ENCODE data around the gene CXCR2. TPM values are rescaled to one million over a fixed set of nuclear protein-coding genes. Genes with fewer than 3 reads are reported as not detected.
"Not testable (repeated sequence)": the region's sequence is repeated elsewhere in the genome, so short reads cannot be mapped to it uniquely, and the experiment has no call there.

CXCR2 gene
- total RNA-seq, 3 donors from 2014 or later = not detected

- Mint-ChIP-seq H3K36me3 (ENCODE audit: insufficient read depth) (no peaks in the 10 kb centered on the region), H3K4me3 (no peak overlapping the region), H3K9me3 (no peaks in the 10 kb centered on the region), H3K27me3 (ENCODE audit: low read depth) (peaks cover 4% of the 10 kb centered on the region), H3K4me1 (ENCODE audit: low read depth) (no peaks in the 10 kb centered on the region)
- DNase-seq = no peak
- no peak for ATAC-seq
Measured at GRCh38 chr2:218149848-218150440, 24.1 kb downstream of the CXCR2 start.

- ATAC-seq = no peak
- no peak overlapping the region for H3K4me3 Mint-ChIP-seq
- no peaks in the 10 kb centered on the region for H3K36me3 Mint-ChIP-seq (ENCODE audit: insufficient read depth)
- peaks cover 8% of the 10 kb centered on the region for H3K27me3 Mint-ChIP-seq (ENCODE audit: low read depth)
- no peak for DNase-seq
- H3K4me1 Mint-ChIP-seq (ENCODE audit: low read depth) = no peaks in the 10 kb centered on the region
- no peaks in the 10 kb centered on the region for H3K9me3 Mint-ChIP-seq
Measured at GRCh38 chr2:218152172-218152571, 26.3 kb downstream of the CXCR2 start.

- DNase-seq = no peak
- Mint-ChIP-seq H3K4me1 (ENCODE audit: low read depth) (no peaks in the 10 kb centered on the region), H3K27me3 (ENCODE audit: low read depth) (peaks cover 8% of the 10 kb centered on the region), H3K36me3 (ENCODE audit: insufficient read depth) (no peaks in the 10 kb centered on the region), H3K4me3 (no peak overlapping the region), H3K9me3 (no peaks in the 10 kb centered on the region)
- ATAC-seq = no peak
Measured at GRCh38 chr2:218152777-218153176, 26.9 kb downstream of the CXCR2 start.

- Mint-ChIP-seq H3K36me3 (ENCODE audit: insufficient read depth) (no peaks in the 10 kb centered on the region), H3K27me3 (ENCODE audit: low read depth) (peaks cover 7% of the 10 kb centered on the region), H3K4me3 (no peak overlapping the region), H3K4me1 (ENCODE audit: low read depth) (no peaks in the 10 kb centered on the region), H3K9me3 (no peaks in the 10 kb centered on the region)
- DNase-seq (no peak), ATAC-seq (no peak)
Measured at GRCh38 chr2:218155953-218156479, 30.2 kb downstream of the CXCR2 start.

- Mint-ChIP-seq H3K4me3 (no peak overlapping the region), H3K36me3 (ENCODE audit: insufficient read depth) (no peaks in the 10 kb centered on the region), H3K27me3 (ENCODE audit: low read depth) (peaks cover 3% of the 10 kb centered on the region), H3K9me3 (no peaks in the 10 kb centered on the region), H3K4me1 (ENCODE audit: low read depth) (peaks cover 7% of the 10 kb centered on the region)
- ATAC-seq (no peak), DNase-seq (no peak)
Measured at GRCh38 chr2:218161644-218162043, 35.8 kb downstream of the CXCR2 start.

GRCh38 chr2:218162814-218163213, 37.0 kb downstream of the CXCR2 start:
- no peak for ATAC-seq
- Mint-ChIP-seq H3K36me3 (ENCODE audit: insufficient read depth) (no peaks in the 10 kb centered on the region), H3K4me1 (ENCODE audit: low read depth) (peaks cover 18% of the 10 kb centered on the region), H3K9me3 (no peaks in the 10 kb centered on the region), H3K4me3 (no peak overlapping the region), H3K27me3 (ENCODE audit: low read depth) (peaks cover 3% of the 10 kb centered on the region)
- DNase-seq = no peak

- Mint-ChIP-seq H3K27me3 (ENCODE audit: low read depth) (no peaks in the 10 kb centered on the region), H3K4me1 (ENCODE audit: low read depth) (peaks cover 31% of the 10 kb centered on the region), H3K4me3 (peak within 1 kb of the TSS; percentile 34), H3K9me3 (no peaks in the 10 kb centered on the region), H3K36me3 (ENCODE audit: insufficient read depth) (no peaks in the 10 kb centered on the region)
- ATAC-seq (peak; percentile 81 to 89), DNase-seq (peak; percentile 12)
Measured at GRCh38 chr2:218166791-218167190, 41.0 kb downstream of the CXCR2 start, which contains the start of gene CXCR1. CXCR1 (minus strand) TSS chr2:218166962; CDS start chr2:218165211, 1,751 bp downstream.

- Mint-ChIP-seq H3K36me3 (ENCODE audit: insufficient read depth) (no peaks in the 10 kb centered on the region), H3K9me3 (no peaks in the 10 kb centered on the region), H3K27me3 (ENCODE audit: low read depth) (peaks cover 2% of the 10 kb centered on the region), H3K4me1 (ENCODE audit: low read depth) (peaks cover 31% of the 10 kb centered on the region), H3K4me3 (no peak overlapping the region)
- no peak for ATAC-seq
- no peak for DNase-seq
Measured at GRCh38 chr2:218168016-218168415, 42.2 kb downstream of the CXCR2 start.

GRCh38 chr2:218168635-218169462, 43.0 kb downstream of the CXCR2 start:
- peaks cover 31% of the 10 kb centered on the region for H3K4me1 Mint-ChIP-seq (ENCODE audit: low read depth)
- peaks cover 3% of the 10 kb centered on the region for H3K27me3 Mint-ChIP-seq (ENCODE audit: low read depth)
- no peaks in the 10 kb centered on the region for H3K9me3 Mint-ChIP-seq
- ATAC-seq (peak; percentile 72 to 76), DNase-seq (peak; percentile 70)
- no peak overlapping the region for H3K4me3 Mint-ChIP-seq
- H3K36me3 Mint-ChIP-seq (ENCODE audit: insufficient read depth) = no peaks in the 10 kb centered on the region

GRCh38 chr2:218169757-218170546, 44.1 kb downstream of the CXCR2 start:
- ATAC-seq = no peak
- Mint-ChIP-seq H3K4me1 (ENCODE audit: low read depth) (peaks cover 31% of the 10 kb centered on the region), H3K27me3 (ENCODE audit: low read depth) (peaks cover 3% of the 10 kb centered on the region), H3K36me3 (ENCODE audit: insufficient read depth) (no peaks in the 10 kb centered on the region), H3K4me3 (no peak overlapping the region), H3K9me3 (no peaks in the 10 kb centered on the region)
- no peak for DNase-seq

GRCh38 chr2:218171744-218172143, 45.9 kb downstream of the CXCR2 start:
- H3K27me3 Mint-ChIP-seq (ENCODE audit: low read depth) = not testable (repeated sequence)

GRCh38 chr2:218172845-218173244, 47.0 kb downstream of the CXCR2 start:
- DNase-seq (no peak), ATAC-seq (no peak)
- Mint-ChIP-seq H3K4me3 (no peak overlapping the region), H3K27me3 (ENCODE audit: low read depth) (peaks cover 3% of the 10 kb centered on the region), H3K36me3 (ENCODE audit: insufficient read depth) (no peaks in the 10 kb centered on the region), H3K4me1 (ENCODE audit: low read depth) (peaks cover 12% of the 10 kb centered on the region), H3K9me3 (no peaks in the 10 kb centered on the region)

More at GRCh38 chr2:218171744-218172143, 45.9 kb downstream of the CXCR2 start:
- not testable (repeated sequence) for ATAC-seq; H3K4me3 Mint-ChIP-seq; DNase-seq; H3K36me3 Mint-ChIP-seq (ENCODE audit: insufficient read depth); H3K9me3 Mint-ChIP-seq
- peaks cover 23% of the 10 kb centered on the region for H3K4me1 Mint-ChIP-seq (ENCODE audit: low read depth)

- no peaks in the 10 kb centered on the region for H3K9me3 Mint-ChIP-seq
- H3K27me3 Mint-ChIP-seq (ENCODE audit: low read depth) = peaks cover 4% of the 10 kb centered on the region
- no peak for DNase-seq
- no peaks in the 10 kb centered on the region for H3K36me3 Mint-ChIP-seq (ENCODE audit: insufficient read depth)
- ATAC-seq = no peak
- H3K4me3 Mint-ChIP-seq = no peak overlapping the region
- H3K4me1 Mint-ChIP-seq (ENCODE audit: low read depth) = no peaks in the 10 kb centered on the region
Measured at GRCh38 chr2:218179782-218180181, 54.0 kb downstream of the CXCR2 start.

GRCh38 chr2:218180467-218181114, 54.8 kb downstream of the CXCR2 start:
- Mint-ChIP-seq H3K36me3 (ENCODE audit: insufficient read depth) (no peaks in the 10 kb centered on the region), H3K27me3 (ENCODE audit: low read depth) (peaks cover 4% of the 10 kb centered on the region), H3K4me3 (no peak overlapping the region), H3K4me1 (ENCODE audit: low read depth) (no peaks in the 10 kb centered on the region), H3K9me3 (no peaks in the 10 kb centered on the region)
- DNase-seq (no peak), ATAC-seq (no peak)
